Left lung (tissue), 10 donors: Measurements from ENCODE around the gene EHMT1. TPM values are rescaled to one million over a fixed set of nuclear protein-coding genes. Genes with fewer than 3 reads are reported as not detected.

Source experiments
- ATAC-seq: fragments of 200-7000 bp; cut with Tn5 transposase; one replicate; pipeline ENCODE4 v1.9.1; 2020; ENCODE audit warnings: moderate library complexity
- DNase-seq, 4 donors: peaks; one replicate each; pipeline ENCODE4 v3.0.0-alpha.2; 2013 to 2020
- H3K27ac ChIP-seq, 2 donors: fragments of 200-600 bp; sonication (generic) in 1 of 2; one replicate each; pipeline versions ENCODE4 v1.5.0 to v1.8.0; 2020 to 2021
- H3K27me3 ChIP-seq, 2 donors: fragments of 200-600 bp; sonication (generic) in 1 of 2; one replicate each; pipeline versions ENCODE4 v1.5.0 to v1.8.0; 2020 to 2021
- H3K36me3 ChIP-seq, 2 donors: fragments of 200-600 bp; sonication (generic) in 1 of 2; one replicate each; pipeline versions ENCODE4 v1.5.0 to v1.8.0; 2020 to 2021
- H3K4me1 ChIP-seq, 2 donors: fragments of 200-600 bp; one replicate each; pipeline ENCODE4 v1.8.0; 2021
- H3K4me3 ChIP-seq, 2 donors: fragments of 200-600 bp; sonication (generic) in 1 of 2; one replicate each; pipeline versions ENCODE4 v1.5.0 to v1.8.0; 2020 to 2021; ENCODE audit warnings: mild to moderate bottlenecking in 1 of 2
- H3K9me3 ChIP-seq, 2 donors: fragments of 200-600 bp; sonication (generic) in 1 of 2; one replicate each; pipeline versions ENCODE4 v1.5.0 to v1.8.0; 2020 to 2021
- CTCF ChIP-seq, 2 donors: fragments of 200-600 bp; sonication (generic) in 1 of 2; IDR thresholded peaks; one replicate each; pipeline versions ENCODE4 v1.5.0 to v1.8.0; 2021; ENCODE audit warnings: antibody characterized with exemption in 2 of 2
- intact Hi-C, 2 donors: fragments of 100-400 bp; cut with DNase I; formaldehyde crosslinking; loops; one replicate each; pipeline versions ENCODE4 v1.11.2 to v1.14.2; 2022
- polyA plus RNA-seq, 6 donors: library from polyadenylated mRNA; unstranded; fragments of 120-200 nt; gene quantifications; one replicate each; pipeline ENCODE4 v1.2.1, GENCODE V29; 2013; ENCODE audit not compliant: insufficient read length in 6 of 6
- total RNA-seq, 2 donors: library from RNA; stranded (reverse); fragmentation: NEBNext Ultra II Directional; extraction: Animal tissue kit (Norgen Biotek cat#: 25700); gene quantifications; one replicate each; pipeline ENCODE4 v1.2.1, GENCODE V29; 2021
- donor health status: DM: no; HTN: yes; CAD: no.
- donor health status: DM: no; HTN: no; CAD: no.

EHMT1 gene
- total and polyA plus RNA-seq, 8 donors: 71.5 to 92.7 (median 82.7) TPM

GRCh38 chr9:137838576-137838975 lies 219.8 kb downstream of the EHMT1 start:
- H3K9me3 ChIP-seq: peaks cover 0 to 4% of the 10 kb centered on the region in 2 donors
- no peak for DNase-seq
- ATAC-seq: no peak
- H3K4me1 ChIP-seq: no peaks in the 10 kb centered on the region
- peaks cover 0 to 50% of the 10 kb centered on the region in 2 donors for H3K36me3 ChIP-seq
- no peaks in the 10 kb centered on the region for H3K27me3 ChIP-seq
- H3K4me3 ChIP-seq: no peak overlapping the region
- intact Hi-C loops: no loop called here
- TF ChIP-seq CTCF (IDR thresholded peaks at IDR 0.05): no peak
- H3K27ac ChIP-seq: no peak overlapping the region

DNA sequence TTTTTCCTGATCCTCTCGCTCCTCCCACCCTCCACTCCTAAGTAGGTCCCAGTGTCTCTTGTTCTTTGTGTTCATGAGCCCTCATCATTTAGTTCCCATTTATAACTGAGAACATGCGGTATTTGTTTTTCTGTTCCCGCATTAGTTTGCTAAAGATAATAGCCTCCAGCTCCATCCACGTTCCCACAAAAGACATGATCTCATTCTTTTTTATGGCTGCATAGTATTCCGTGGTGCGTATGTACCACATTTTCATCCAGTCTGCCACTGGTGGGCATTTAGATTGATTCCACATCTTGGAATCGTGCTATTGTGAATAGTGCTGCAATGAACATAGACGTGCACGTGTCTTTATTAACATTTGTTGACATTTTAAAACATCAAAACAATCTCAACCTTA lies 224.6 kb downstream of the EHMT1 start:
- no peak for ATAC-seq
- no peak for DNase-seq
- Histone ChIP-seq H3K4me3 (no peak overlapping the region), H3K27ac (no peak overlapping the region), H3K9me3 (peaks cover 0 to 4% of the 10 kb centered on the region in 2 donors), H3K4me1 (no peaks in the 10 kb centered on the region), H3K27me3 (no peaks in the 10 kb centered on the region), H3K36me3 (peaks cover 0 to 3% of the 10 kb centered on the region in 2 donors)
- TF ChIP-seq CTCF (IDR thresholded peaks at IDR 0.05): no peak
- intact Hi-C loops: no loop called here

- intact Hi-C loops: no loop called here
- DNase-seq (no peak), ATAC-seq (no peak)
- no peak overlapping the region for H3K4me3 ChIP-seq
- TF ChIP-seq CTCF (IDR thresholded peaks at IDR 0.05): no peak
- no peaks in the 10 kb centered on the region for H3K36me3 ChIP-seq
- H3K9me3 ChIP-seq: peaks cover 0 to 41% of the 10 kb centered on the region in 2 donors
- no peak overlapping the region for H3K27ac ChIP-seq
- no peaks in the 10 kb centered on the region for H3K27me3 ChIP-seq
- no peaks in the 10 kb centered on the region for H3K4me1 ChIP-seq
These were observed 232.9 kb downstream of the EHMT1 start for GRCh38 chr9:137851516-137852267.

DNA sequence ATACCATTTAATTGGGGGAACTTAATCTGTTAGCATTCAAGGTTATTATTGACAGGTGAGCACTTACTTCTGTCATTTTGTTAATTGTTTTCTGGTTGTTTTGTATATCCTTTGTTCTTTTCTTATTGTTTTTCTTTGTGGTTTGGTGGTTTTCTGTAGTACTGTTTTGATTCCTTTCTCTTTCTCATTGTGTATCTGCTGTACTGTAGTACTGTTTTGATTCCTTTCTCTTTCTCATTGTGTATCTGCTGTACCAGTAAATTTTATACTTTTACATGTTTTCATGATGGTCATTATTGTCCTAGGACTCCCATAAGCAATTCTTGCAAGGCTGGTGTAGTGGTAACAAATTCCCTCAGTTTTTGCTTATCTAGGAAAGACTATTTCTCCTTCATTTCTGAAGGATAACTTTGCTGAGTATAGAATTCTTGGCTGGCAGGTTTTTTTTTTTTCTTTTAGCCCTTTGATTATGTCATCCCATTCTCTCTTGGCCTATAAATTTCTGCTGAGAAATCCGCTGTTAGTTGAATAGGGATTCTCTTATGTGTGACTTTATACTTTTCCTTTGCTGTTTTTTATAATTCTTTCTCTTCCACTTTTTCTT lies 234.7 kb downstream of the EHMT1 start:
- no peak for TF ChIP-seq CTCF (IDR thresholded peaks at IDR 0.05)
- no peaks in the 10 kb centered on the region for H3K4me1 ChIP-seq
- intact Hi-C loops: no loop called here
- DNase-seq (no peak), ATAC-seq (no peak)
- H3K4me3 ChIP-seq: no peak overlapping the region
- no peaks in the 10 kb centered on the region for H3K27me3 ChIP-seq
- H3K36me3 ChIP-seq: no peaks in the 10 kb centered on the region
- H3K27ac ChIP-seq: no peak overlapping the region
- peaks cover 0 to 42% of the 10 kb centered on the region in 2 donors for H3K9me3 ChIP-seq

- H3K27ac ChIP-seq: no peak overlapping the region
- intact Hi-C loops: no loop called here
- peaks cover 0 to 25% of the 10 kb centered on the region in 2 donors for H3K9me3 ChIP-seq
- no peak for TF ChIP-seq CTCF (IDR thresholded peaks at IDR 0.05)
- no peaks in the 10 kb centered on the region for H3K4me1 ChIP-seq
- no peaks in the 10 kb centered on the region for H3K27me3 ChIP-seq
- ATAC-seq: no peak
- no peaks in the 10 kb centered on the region for H3K36me3 ChIP-seq
- no peak for DNase-seq
- H3K4me3 ChIP-seq: no peak overlapping the region
These were observed 241.6 kb downstream of the EHMT1 start for GRCh38 chr9:137860361-137860760.
